H1 (cell line): ENCODE results near the gene SVIL. TPM values are rescaled to one million over a fixed set of nuclear protein-coding genes. Genes with fewer than 3 reads are reported as not detected.
"Not testable (repeated sequence)": the region's sequence is repeated elsewhere in the genome, so short reads cannot be mapped to it uniquely, and the experiment has no call there.

Experiments
- CTCF ChIA-PET: fragments of 300-600 bp; sonication (Branson Sonifier 250); formaldehyde crosslinking; loops from one replicate; lab custom pipeline; 2021; ENCODE audit not compliant: partially characterized antibody; lab: Charles Lee
- POLR2A ChIA-PET: fragments of 300-600 bp; sonication (Branson Sonifier 250); formaldehyde crosslinking; loops from one replicate; lab custom pipeline; 2021; ENCODE audit warnings: inconsistent platforms; ENCODE audit not compliant: partially characterized antibody; lab: Charles Lee
- DNase-seq, 2 experiments: peaks; one replicate each; pipeline versions ENCODE4 v3.0.0 to v3.0.0-alpha.2; 2010 to 2022; ENCODE audit warnings: low spot score in 2 of 2, low read depth in 1 of 2, mixed read lengths in 1 of 2
- FAIRE-seq: peaks from 2 replicates; lab custom pipeline; 2011; peaks lifted over from hg19 to GRCh38; lab: Jason Lieb, UNC
- H2AFZ ChIP-seq: 2 replicates; pipeline ENCODE4 v1.8.1; 2012; ENCODE audit warnings: low read length, inconsistent platforms
- H2AK5ac ChIP-seq: 2 replicates; pipeline ENCODE4 v1.6.1; 2013; ENCODE audit warnings: low read depth, low read length
- H2BK120ac ChIP-seq: replicated peaks from 2 replicates; pipeline ENCODE3; 2013; ENCODE audit warnings: low read depth, low read length, inconsistent platforms
- H2BK12ac ChIP-seq: 2 replicates; pipeline ENCODE4 v1.6.1; 2013; ENCODE audit warnings: low read depth, low read length
- H2BK15ac ChIP-seq: 2 replicates; pipeline ENCODE4 v1.6.1; 2013; ENCODE audit warnings: low read length
- H2BK20ac ChIP-seq: 2 replicates; pipeline ENCODE4 v1.6.1; 2013; ENCODE audit warnings: low read length
- H2BK5ac ChIP-seq: 2 replicates; pipeline ENCODE4 v1.6.1; 2013; ENCODE audit warnings: low read depth, low read length
- H3K14ac ChIP-seq: 2 replicates; pipeline ENCODE4 v1.6.1; 2013; ENCODE audit warnings: inconsistent platforms; ENCODE audit not compliant: insufficient read length
- H3K18ac ChIP-seq: 2 replicates; pipeline ENCODE4 v1.6.1; 2013; ENCODE audit warnings: low read length; ENCODE audit errors: extremely low read depth
- H3K23ac ChIP-seq: 2 replicates; pipeline ENCODE4 v1.6.1; 2013; ENCODE audit warnings: inconsistent platforms; ENCODE audit not compliant: insufficient read length
- H3K23me2 ChIP-seq: 2 replicates; pipeline ENCODE4 v1.6.1; 2013; ENCODE audit warnings: low read depth, low read length
- H3K27ac ChIP-seq: 2 replicates; pipeline ENCODE4 v1.6.1; 2011; ENCODE audit warnings: low read depth, low read length, inconsistent platforms
- H3K27me3 ChIP-seq, 4 experiments: replicated peaks in 1 of 4; 1 replicate in 1 of 4; 2 replicates in 3 of 4; pipeline versions ENCODE4 v1.6.1 to v1.8.1; 2011 to 2013; ENCODE audit warnings: low read length in 3 of 4, mild to moderate bottlenecking in 3 of 4, inconsistent platforms in 2 of 4, mixed read lengths in 2 of 4, moderate library complexity in 1 of 4; ENCODE audit not compliant: control insufficient read depth in 3 of 4, insufficient read depth in 3 of 4; ENCODE audit errors: extremely low read depth in 1 of 4
- H3K36me3 ChIP-seq, 4 experiments: 2 replicates each; pipeline versions ENCODE4 v1.6.1 to v1.8.1; 2011 to 2013; ENCODE audit warnings: mild to moderate bottlenecking in 4 of 4, low read length in 3 of 4, moderate library complexity in 2 of 4, control low read depth in 1 of 4, inconsistent platforms in 1 of 4; ENCODE audit not compliant: insufficient read depth in 4 of 4, control insufficient read depth in 2 of 4
- H3K4ac ChIP-seq: replicated peaks from 2 replicates; pipeline ENCODE3; 2013; ENCODE audit warnings: low read length, low read depth, mixed read lengths, inconsistent platforms; ENCODE audit not compliant: insufficient read length
- H3K4me1 ChIP-seq, 4 experiments: replicated peaks in 1 of 4; 1 replicate in 1 of 4; 2 replicates in 3 of 4; pipeline versions ENCODE4 v1.6.1 to v1.8.1; 2011 to 2013; ENCODE audit warnings: low read length in 3 of 4, inconsistent platforms in 2 of 4, mixed read lengths in 1 of 4; ENCODE audit not compliant: insufficient read depth in 4 of 4, control insufficient read depth in 3 of 4
- H3K4me2 ChIP-seq, 2 experiments: 2 replicates each; pipeline versions ENCODE4 v1.6.1 to v1.8.1; 2011 to 2013; ENCODE audit warnings: low read depth in 2 of 2, low read length in 2 of 2, control low read depth in 1 of 2, inconsistent platforms in 1 of 2, mild to moderate bottlenecking in 1 of 2; ENCODE audit not compliant: insufficient read depth in 1 of 2
- H3K4me3 ChIP-seq, 4 experiments: fragments of 200-600, 300-600 bp in 1 of 4; sonication (generic), shearing (Covaris generic), sonication (Bioruptor Twin) in 1 of 4; 2 replicates each; pipeline versions ENCODE4 v1.5.1 to v1.8.1; 2011 to 2016; ENCODE audit warnings: low read length in 4 of 4, low read depth in 3 of 4, control low read depth in 2 of 4, inconsistent platforms in 2 of 4, mild to moderate bottlenecking in 2 of 4, mixed read lengths in 1 of 4, moderate library complexity in 1 of 4; ENCODE audit not compliant: insufficient read depth in 2 of 4; ENCODE audit errors: extremely low read depth in 1 of 4
- H3K56ac ChIP-seq: replicated peaks from 2 replicates; pipeline ENCODE3; 2013; ENCODE audit warnings: low read depth, mild to moderate bottlenecking, mixed read lengths, low read length, inconsistent platforms; ENCODE audit not compliant: insufficient read length
- H3K79me1 ChIP-seq: 2 replicates; pipeline ENCODE4 v1.6.1; 2013; ENCODE audit warnings: low read depth, low read length, control low read depth
- H3K79me2 ChIP-seq, 2 experiments: 2 replicates each; pipeline versions ENCODE4 v1.6.1 to v1.8.1; 2012 to 2013; ENCODE audit warnings: low read length in 2 of 2, mild to moderate bottlenecking in 2 of 2, inconsistent platforms in 1 of 2; ENCODE audit not compliant: insufficient read depth in 2 of 2, control insufficient read depth in 1 of 2
- H3K9ac ChIP-seq, 4 experiments: replicated peaks in 1 of 4; 1 replicate in 1 of 4; 2 replicates in 3 of 4; pipeline versions ENCODE4 v1.6.1 to v1.8.1; 2011 to 2013; ENCODE audit warnings: low read depth in 3 of 4, low read length in 3 of 4, control low read depth in 2 of 4, mild to moderate bottlenecking in 2 of 4, moderate library complexity in 2 of 4, inconsistent platforms in 1 of 4; ENCODE audit errors: extremely low read depth in 1 of 4
- H3K9me3 ChIP-seq, 2 experiments: 2 replicates each; pipeline versions ENCODE4 v1.6.1 to v1.8.1; 2012 to 2013; ENCODE audit warnings: mild to moderate bottlenecking in 2 of 2, moderate library complexity in 2 of 2, control low read depth in 1 of 2, inconsistent platforms in 1 of 2, low read depth in 1 of 2, low read length in 1 of 2, mixed read lengths in 1 of 2; ENCODE audit not compliant: insufficient read depth in 2 of 2
- H4K20me1 ChIP-seq, 2 experiments: replicated peaks in 1 of 2; 2 replicates each; pipeline versions ENCODE3 to v1.8.1; 2011 to 2013; ENCODE audit warnings: inconsistent platforms in 2 of 2, low read length in 2 of 2, mild to moderate bottlenecking in 1 of 2; ENCODE audit not compliant: insufficient read depth in 2 of 2, control insufficient read depth in 1 of 2
- H4K5ac ChIP-seq: 2 replicates; pipeline ENCODE4 v1.6.1; 2013; ENCODE audit warnings: low read length, low read depth, mixed read lengths, inconsistent platforms; ENCODE audit not compliant: insufficient read length
- H4K8ac ChIP-seq: 2 replicates; pipeline ENCODE4 v1.8.0; 2013; ENCODE audit warnings: mild to moderate bottlenecking, moderate library complexity, low read length, inconsistent platforms; ENCODE audit not compliant: insufficient read depth; ENCODE audit errors: extremely low read depth
- H4K91ac ChIP-seq: replicated peaks from 2 replicates; pipeline ENCODE3; 2013; ENCODE audit warnings: low read length, mixed read lengths, inconsistent platforms; ENCODE audit not compliant: insufficient read length
- WGBS, 2 experiments: shearing (Covaris generic) in 1 of 2; methylation state at CpG; one replicate each; pipeline versions ENCODE4 v1.1.6 to v1.1.7; 2013 to 2015; ENCODE audit warnings: low lambda C conversion rate in 2 of 2, mixed read lengths in 2 of 2, inconsistent platforms in 1 of 2, low coverage in 1 of 2, missing lambda C conversion rate in 1 of 2; ENCODE audit not compliant: insufficient replicate concordance in 2 of 2, insufficient coverage in 1 of 2, insufficient read length in 1 of 2; ENCODE audit errors: extremely low coverage in 1 of 2, missing lambda C conversion rate in 1 of 2; 5-methylcytosine and 5-hydroxymethylcytosine counted together
- polyA plus RNA-seq, 7 experiments: library from polyadenylated mRNA; depleted of rRNA in 3 of 7; stranded (reverse) in 5 of 7; unstranded in 2 of 7; fragments of >200 nt in 5 of 7; fragments of 200-250 nt in 2 of 7; gene quantifications; 1 replicate in 5 of 7; 2 replicates in 1 of 7; 4 replicates in 1 of 7; pipeline versions ENCODE4 v1.2.1 to v1.2.3, GENCODE V29; 2011 to 2013; ENCODE audit warnings: missing spikeins in 2 of 7, mixed read lengths in 2 of 7
- total RNA-seq: library from RNA; stranded (reverse); fragmentation: NEBNext Ultra II Directional; extraction: Animal tissue kit (Norgen Biotek cat#: 25700); gene quantifications from 2 replicates; pipeline ENCODE4 v1.2.1, GENCODE V29; 2021

Gene SVIL
- total and polyA plus RNA-seq, 2 of the 8 experiments (the other 6 are each of a cell fraction or from before 2014, with no cell fraction given) = 4.7 to 15.4 TPM

DNA sequence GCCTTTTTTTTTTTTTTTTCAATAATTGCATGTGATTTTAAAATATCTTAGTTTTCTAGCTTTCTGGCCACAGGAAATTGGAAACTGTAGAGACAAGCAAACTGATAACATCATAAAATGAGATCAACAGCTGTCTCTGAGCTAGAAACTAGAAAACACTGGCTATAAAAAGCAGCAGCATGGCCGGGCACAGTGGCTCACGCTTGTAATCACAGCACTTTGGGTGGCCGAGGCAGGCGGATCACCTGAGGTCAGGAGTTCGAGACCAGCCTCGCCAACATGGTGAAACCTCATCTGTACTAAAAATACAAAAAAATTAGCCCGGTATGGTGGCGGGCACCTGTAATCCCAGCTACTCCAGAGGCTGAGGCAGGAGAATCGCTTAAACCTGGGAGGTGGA, 81.7 kb downstream of the SVIL start:
- not testable (repeated sequence) for H2BK5ac ChIP-seq, FAIRE-seq
- CTCF ChIA-PET = interaction anchor here (1.9 to 5.6 kb wide), 4 partner anchors 11 to 36 kb away, joined by 9 to 32 read pairs (median 11); no protein-coding TSS in a partner anchor

DNA sequence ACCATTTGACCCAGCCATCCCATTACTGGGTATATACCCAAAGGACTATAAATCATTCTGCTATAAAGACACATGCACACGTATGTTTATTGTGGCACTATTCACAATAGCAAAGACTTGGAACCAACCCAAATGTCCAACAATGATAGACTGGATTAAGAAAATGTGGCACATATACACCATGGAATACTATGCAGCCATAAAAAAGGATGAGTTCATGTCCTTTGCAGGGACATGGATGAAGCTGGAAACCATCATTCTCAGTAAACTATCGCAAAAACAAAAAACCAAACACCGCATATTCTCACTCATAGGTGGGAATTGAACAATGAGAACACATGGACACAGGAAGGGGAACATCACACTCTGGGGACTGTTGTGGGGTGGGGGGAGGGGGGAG, 85.3 kb downstream of the SVIL start:
- H3K4me2 ChIP-seq, H2BK120ac ChIP-seq, H3K9ac ChIP-seq, H3K27ac ChIP-seq, H2BK5ac ChIP-seq, H4K8ac ChIP-seq, H3K23me2 ChIP-seq, DNase-seq, H3K4me1 ChIP-seq, H2BK12ac ChIP-seq, H3K79me2 ChIP-seq, H3K9me3 ChIP-seq, H3K36me3 ChIP-seq, H3K23ac ChIP-seq, H3K18ac ChIP-seq, H2AFZ ChIP-seq, H2AK5ac ChIP-seq, POLR2A ChIA-PET, H3K56ac ChIP-seq, H3K14ac ChIP-seq, H2BK15ac ChIP-seq, H4K91ac ChIP-seq, H4K5ac ChIP-seq, H3K27me3 ChIP-seq, CTCF ChIA-PET, H2BK20ac ChIP-seq, H4K20me1 ChIP-seq, FAIRE-seq, H3K4me3 ChIP-seq, H3K4ac ChIP-seq, H3K79me1 ChIP-seq: not testable (repeated sequence)
- WGBS, 2 experiments = no CpG with 5 or more reads among the region's 3 CpGs

More for the DNA sequence above, 81.7 kb downstream of the SVIL start:
- H3K79me2 ChIP-seq, DNase-seq, H4K8ac ChIP-seq, H3K4me1 ChIP-seq, H2BK12ac ChIP-seq, H4K5ac ChIP-seq, H3K23me2 ChIP-seq, H3K27ac ChIP-seq, H3K36me3 ChIP-seq, H2BK15ac ChIP-seq, H3K4me2 ChIP-seq, H3K4me3 ChIP-seq, H2AFZ ChIP-seq, H3K18ac ChIP-seq, H3K79me1 ChIP-seq, H2BK120ac ChIP-seq, H3K56ac ChIP-seq, H3K27me3 ChIP-seq, H2AK5ac ChIP-seq, H3K9me3 ChIP-seq, H3K9ac ChIP-seq, H4K20me1 ChIP-seq, H3K4ac ChIP-seq, POLR2A ChIA-PET, H2BK20ac ChIP-seq, H3K14ac ChIP-seq, H4K91ac ChIP-seq, H3K23ac ChIP-seq: not testable (repeated sequence)
- 96% methylated on average over 9 of the region's 9 CpGs; no CpG with 5 or more reads in 1 of the 2 experiments for WGBS, 2 experiments
